ENCODE measurements around the gene BLNK. TPM values are rescaled to one million over a fixed set of nuclear protein-coding genes. Genes with fewer than 3 reads are reported as not detected.
A peak's percentile ranks its signal among the peaks of the same experiment; 100 is the strongest.

The BLNK gene
- total RNA-seq, 1 donor from 2014 or later = 0.38 TPM

DNA sequence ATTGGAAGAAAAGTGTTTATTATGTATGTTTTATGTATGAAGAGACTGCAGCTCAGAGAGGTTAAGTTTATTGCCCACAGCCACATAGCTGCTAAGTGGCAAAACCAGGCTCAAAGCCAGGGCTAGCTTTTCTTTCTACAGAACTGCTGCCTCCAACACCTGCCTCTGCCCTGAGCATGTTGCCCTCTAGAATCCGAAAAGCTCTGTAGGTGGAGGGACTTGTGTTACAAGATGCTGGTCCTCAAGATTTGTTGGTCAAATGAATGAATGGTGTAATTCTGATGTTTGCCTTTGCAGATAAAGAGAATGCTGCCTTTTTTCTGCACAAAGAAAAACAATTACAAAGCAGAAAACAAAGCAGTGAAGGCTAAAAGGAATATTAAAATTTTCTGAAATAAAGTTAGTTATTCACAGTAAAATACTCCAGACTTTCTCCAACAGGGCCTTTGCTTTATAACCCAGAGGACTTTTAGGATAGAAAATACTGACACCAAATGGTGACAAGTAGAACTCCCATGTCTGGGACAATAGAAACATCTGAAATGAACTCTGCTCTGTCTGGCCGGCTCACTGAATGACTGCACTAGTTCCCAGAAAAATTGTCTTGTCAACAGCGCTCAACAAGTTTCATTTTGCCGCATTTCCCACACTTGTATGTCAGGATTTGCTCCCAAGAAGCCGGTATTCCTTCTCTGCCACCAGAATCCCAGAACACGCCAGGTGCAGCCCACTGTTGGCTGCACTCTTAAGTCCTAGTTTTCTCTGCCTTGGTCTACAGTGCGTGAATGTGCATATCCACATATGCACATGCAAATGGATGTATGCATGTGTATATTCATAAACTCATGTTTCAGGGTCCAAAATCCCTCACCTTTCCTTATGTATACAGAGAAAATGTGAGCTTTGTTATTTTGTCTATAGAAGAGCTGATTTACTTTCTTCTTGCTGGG is 21.9 kb upstream of the BLNK start:
- DNase-seq (ENCODE audit: low read depth) = no peak
- Histone ChIP-seq H3K4me3 (ENCODE audit: low read depth, low read length) (no peak overlapping the region), H3K36me3 (ENCODE audit: control insufficient read depth, insufficient read depth, low read length) (no peaks in the 10 kb centered on the region), H3K27me3 (ENCODE audit: control insufficient read depth, insufficient read depth, low read length) (no peaks in the 10 kb centered on the region)
- TF ChIP-seq, protein P1, sequence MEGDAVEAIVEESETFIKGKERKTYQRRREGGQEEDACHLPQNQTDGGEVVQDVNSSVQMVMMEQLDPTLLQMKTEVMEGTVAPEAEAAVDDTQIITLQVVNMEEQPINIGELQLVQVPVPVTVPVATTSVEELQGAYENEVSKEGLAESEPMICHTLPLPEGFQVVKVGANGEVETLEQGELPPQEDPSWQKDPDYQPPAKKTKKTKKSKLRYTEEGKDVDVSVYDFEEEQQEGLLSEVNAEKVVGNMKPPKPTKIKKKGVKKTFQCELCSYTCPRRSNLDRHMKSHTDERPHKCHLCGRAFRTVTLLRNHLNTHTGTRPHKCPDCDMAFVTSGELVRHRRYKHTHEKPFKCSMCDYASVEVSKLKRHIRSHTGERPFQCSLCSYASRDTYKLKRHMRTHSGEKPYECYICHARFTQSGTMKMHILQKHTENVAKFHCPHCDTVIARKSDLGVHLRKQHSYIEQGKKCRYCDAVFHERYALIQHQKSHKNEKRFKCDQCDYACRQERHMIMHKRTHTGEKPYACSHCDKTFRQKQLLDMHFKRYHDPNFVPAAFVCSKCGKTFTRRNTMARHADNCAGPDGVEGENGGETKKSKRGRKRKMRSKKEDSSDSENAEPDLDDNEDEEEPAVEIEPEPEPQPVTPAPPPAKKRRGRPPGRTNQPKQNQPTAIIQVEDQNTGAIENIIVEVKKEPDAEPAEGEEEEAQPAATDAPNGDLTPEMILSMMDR (IDR thresholded peaks at IDR 0.05; ENCODE audit: insufficient read depth, low read length, poor library complexity, severe bottlenecking) = peak; percentile 54

DNA sequence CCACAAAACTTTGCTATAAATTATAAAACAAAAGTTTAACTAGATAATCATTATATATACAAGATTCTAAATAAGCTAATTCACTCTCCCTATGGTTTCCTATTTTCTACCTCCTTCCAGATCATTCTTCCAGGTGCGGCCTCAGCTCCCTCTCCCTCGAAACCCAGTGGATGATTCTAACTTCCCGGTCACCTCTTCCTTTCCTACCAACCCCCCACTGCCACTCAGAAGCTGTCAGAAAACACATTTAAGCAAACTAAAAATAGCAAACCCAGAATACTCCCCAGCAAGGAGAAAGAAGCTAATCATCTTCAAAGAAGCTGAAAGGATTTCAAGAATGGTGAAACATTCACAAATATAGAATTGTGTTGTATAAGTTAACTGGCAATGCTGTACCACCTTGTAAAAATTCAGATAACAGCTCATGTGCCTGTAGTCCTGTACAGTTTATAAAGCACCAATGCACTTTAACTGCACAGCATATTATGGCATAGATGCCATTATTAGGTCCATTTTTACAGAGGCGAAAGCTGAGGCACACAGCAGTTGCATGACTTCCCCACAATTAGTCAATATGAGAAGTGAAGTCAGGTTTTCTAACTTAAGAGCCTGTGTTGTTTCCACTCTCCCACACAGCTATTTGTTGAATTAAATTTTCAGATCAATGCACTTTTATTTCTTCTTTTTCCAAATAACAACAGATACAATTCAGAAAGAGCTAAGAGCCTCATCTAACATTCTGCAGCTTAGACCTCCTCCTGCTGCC is 19.2 kb upstream of the BLNK start:
- Histone ChIP-seq H3K27me3 (ENCODE audit: control insufficient read depth, insufficient read depth, low read length) (no peaks in the 10 kb centered on the region), H3K36me3 (ENCODE audit: control insufficient read depth, insufficient read depth, low read length) (no peaks in the 10 kb centered on the region), H3K4me3 (ENCODE audit: low read depth, low read length) (no peak overlapping the region)
- no peak for DNase-seq (ENCODE audit: low read depth)
- TF ChIP-seq, protein P1 (IDR thresholded peaks at IDR 0.05; ENCODE audit: insufficient read depth, low read length, poor library complexity, severe bottlenecking) = no peak

DNA sequence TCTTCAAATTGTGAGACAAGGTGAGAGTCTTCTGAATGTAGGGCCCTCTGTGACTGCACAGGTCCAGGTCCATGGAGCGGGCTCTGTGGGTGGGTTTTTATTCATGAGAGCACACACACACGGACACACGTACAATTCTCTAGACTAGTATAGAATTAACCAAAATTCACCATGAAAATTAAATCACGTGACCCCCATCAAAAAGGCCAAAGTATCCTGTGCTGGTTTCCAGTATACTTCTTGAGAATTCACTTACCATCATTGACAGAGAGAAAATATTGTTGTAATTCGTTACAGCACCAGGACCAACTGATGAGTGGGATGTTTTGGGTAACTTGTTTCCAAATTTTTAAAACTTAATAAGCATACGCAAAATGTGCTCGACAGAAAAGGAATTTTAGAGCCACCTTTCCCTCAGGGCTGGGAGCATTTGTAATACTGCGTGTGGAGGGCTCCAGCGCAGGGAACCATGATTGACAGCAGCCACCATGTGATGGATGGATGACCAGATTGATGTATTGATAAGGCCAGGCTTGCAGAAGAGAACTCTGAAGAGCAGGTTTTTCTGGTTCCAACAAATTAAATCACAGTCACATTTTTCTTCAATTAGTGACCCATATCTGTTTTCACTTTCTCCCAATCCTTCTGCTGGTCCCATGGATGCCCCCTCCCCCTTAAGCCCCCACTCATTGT is 18.0 kb upstream of the BLNK start:
- H3K36me3 ChIP-seq (ENCODE audit: control insufficient read depth, insufficient read depth, low read length) = no peaks in the 10 kb centered on the region
- no peaks in the 10 kb centered on the region for H3K27me3 ChIP-seq (ENCODE audit: control insufficient read depth, insufficient read depth, low read length)
- DNase-seq (ENCODE audit: low read depth) = no peak
- TF ChIP-seq, protein P1 (IDR thresholded peaks at IDR 0.05; ENCODE audit: insufficient read depth, low read length, poor library complexity, severe bottlenecking) = no peak
- no peak overlapping the region for H3K4me3 ChIP-seq (ENCODE audit: low read depth, low read length)

DNA sequence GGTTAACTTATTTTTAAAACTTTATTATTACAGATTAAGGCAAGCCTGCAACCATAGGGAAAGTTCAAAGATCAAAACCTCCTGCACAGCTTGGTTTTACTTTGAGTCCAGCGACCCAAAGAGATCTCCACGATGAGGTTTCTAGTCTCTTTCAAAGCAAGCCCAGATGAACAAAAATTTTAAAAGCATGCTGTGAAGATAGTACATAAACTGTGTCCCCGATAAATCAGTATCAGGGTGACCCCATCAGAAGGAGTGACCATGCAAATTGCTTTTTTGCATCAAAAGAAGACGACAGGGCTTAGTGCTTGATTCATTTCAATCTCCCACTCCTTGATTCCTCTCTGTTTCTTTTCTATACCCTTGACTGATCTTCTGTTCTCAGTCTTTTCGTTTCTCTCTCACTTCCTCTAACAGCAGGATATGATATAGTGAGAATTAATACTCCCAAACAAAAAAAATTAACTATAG is 16.8 kb upstream of the BLNK start:
- H3K36me3 ChIP-seq (ENCODE audit: control insufficient read depth, insufficient read depth, low read length) = no peaks in the 10 kb centered on the region
- H3K4me3 ChIP-seq (ENCODE audit: low read depth, low read length) = no peak overlapping the region
- no peak for DNase-seq (ENCODE audit: low read depth)
- no peaks in the 10 kb centered on the region for H3K27me3 ChIP-seq (ENCODE audit: control insufficient read depth, insufficient read depth, low read length)
- TF ChIP-seq, protein P1 (IDR thresholded peaks at IDR 0.05; ENCODE audit: insufficient read depth, low read length, poor library complexity, severe bottlenecking) = no peak

DNA sequence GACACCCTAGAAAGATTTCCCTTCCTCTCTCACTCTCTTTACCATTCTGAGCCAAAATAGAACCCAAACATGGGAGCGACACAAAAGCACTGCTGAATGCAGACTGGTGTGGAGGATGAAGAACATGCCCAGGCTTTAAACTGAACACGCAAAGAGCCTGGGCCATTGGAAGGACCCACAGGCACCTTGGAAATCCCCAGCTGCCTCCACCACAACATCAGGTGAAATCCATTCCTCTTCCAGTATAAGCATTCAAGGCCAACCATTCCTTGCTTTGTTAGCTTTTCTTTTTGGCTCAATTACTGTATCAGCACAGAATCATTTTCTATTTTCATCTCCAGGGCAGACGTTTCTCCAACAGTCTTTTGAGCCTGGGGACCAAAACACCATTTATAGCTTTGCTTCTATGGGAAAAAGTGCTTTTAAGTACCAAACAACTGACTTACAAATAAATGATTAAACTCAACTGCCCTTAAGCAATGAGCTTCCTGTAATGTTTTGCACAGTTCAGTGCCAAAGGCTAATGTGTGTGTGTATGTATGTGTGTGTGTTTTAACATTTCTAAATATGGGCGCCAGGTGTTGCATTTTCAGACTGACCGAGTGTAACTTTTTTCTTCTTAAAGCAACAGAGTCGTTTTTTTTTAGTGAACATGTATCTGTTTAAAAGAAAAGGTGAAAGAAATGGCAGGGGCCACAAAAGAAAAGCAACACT is 16.2 kb upstream of the BLNK start:
- DNase-seq (ENCODE audit: low read depth) = peak; percentile 94
- TF ChIP-seq, protein P1 (IDR thresholded peaks at IDR 0.05; ENCODE audit: insufficient read depth, low read length, poor library complexity, severe bottlenecking) = no peak
- no peak overlapping the region for H3K4me3 ChIP-seq (ENCODE audit: low read depth, low read length)
- H3K27me3 ChIP-seq (ENCODE audit: control insufficient read depth, insufficient read depth, low read length) = no peaks in the 10 kb centered on the region
- no peaks in the 10 kb centered on the region for H3K36me3 ChIP-seq (ENCODE audit: control insufficient read depth, insufficient read depth, low read length)

All from kidney epithelial cell (primary cell).